ENCODE results near the gene PROB1.

- TF ChIP-seq CTCF (IDR thresholded peaks at IDR 0.05) (no peak), POLR2AphosphoS5 (IDR thresholded peaks at IDR 0.05; ENCODE audit: low read depth, low read length) (no peak), REST (IDR thresholded peaks at IDR 0.05; ENCODE audit: insufficient read depth in 1 of 2, low read depth in 2 of 2, low read length in 1 of 2) (no peak)
These were observed 49.0 kb upstream of the PROB1 start for GRCh38 chr5:139443831-139444453.
